ENCODE results near the gene COL25A1. TPM values are rescaled to one million over a fixed set of nuclear protein-coding genes. Genes with fewer than 3 reads are reported as not detected.

The COL25A1 gene
- total RNA-seq, 1 experiment from 2014 or later = not detected

GRCh38 chr4:108868606-108869227 is 433.7 kb downstream of the COL25A1 start:
- Histone ChIP-seq H3K27me3 (ENCODE audit: insufficient read depth, low read length) (peaks cover 41% of the 10 kb centered on the region), H3K4me3 (replicated peaks in 1 of 2; ENCODE audit: low read depth in 1 of 2, low read length in 2 of 2) (no peak overlapping the region), H3K79me2 (ENCODE audit: insufficient read depth, low read length) (no peaks in the 10 kb centered on the region), H3K4me2 (ENCODE audit: low read length) (no peak overlapping the region), H3K27ac (ENCODE audit: low read depth, low read length) (no peak overlapping the region), H3K36me3 (ENCODE audit: control insufficient read depth in 1 of 2, insufficient read depth in 2 of 2, low read length in 2 of 2) (no peaks in the 10 kb centered on the region), H4K20me1 (ENCODE audit: insufficient read depth) (no peaks in the 10 kb centered on the region), H3K9me2 (ENCODE audit: insufficient read depth) (no peaks in the 10 kb centered on the region), H3K4me1 (ENCODE audit: control insufficient read depth in 1 of 2, insufficient read depth in 2 of 2, low read length in 2 of 2) (no peaks in the 10 kb centered on the region), H3K9me3 (ENCODE audit: control insufficient read depth in 1 of 2, insufficient read depth in 1 of 2, low read depth in 1 of 2, low read length in 2 of 2) (no peaks in the 10 kb centered on the region), H3K9ac (ENCODE audit: low read length) (no peak overlapping the region), H2AFZ (ENCODE audit: low read depth, low read length, poor library complexity, severe bottlenecking) (no peak overlapping the region)
- CTCF ChIA-PET = no interaction called here
- no peak for DNase-seq (ENCODE audit: low read depth, low spot score)
- TF ChIP-seq ZFX (IDR thresholded peaks at IDR 0.05) (no peak), JUND (IDR thresholded peaks at IDR 0.05) (no peak), FOSL1 (IDR thresholded peaks at IDR 0.05; ENCODE audit: low read depth) (no peak), ELF1 (IDR thresholded peaks at IDR 0.05; ENCODE audit: borderline replicate concordance, low read depth) (no peak), ZNF274 (IDR thresholded peaks at IDR 0.05; ENCODE audit: low read depth, low read length) (no peak), EZH2 (IDR thresholded peaks at IDR 0.05) (no peak), SIN3A (IDR thresholded peaks at IDR 0.05; ENCODE audit: low read depth) (no peak)
- POLR2A ChIA-PET = no interaction called here
- no peak for ATAC-seq
- no TSS peak for BruUV-seq (replicated peaks)
- RAD21 ChIA-PET (ENCODE audit: low non-redundant PET in 1 of 2, low total read pairs in 2 of 2, uncharacterized antibody in 2 of 2, unreplicated experiment in 2 of 2) = no interaction called here
- intact Hi-C loops (cut with micrococcal nuclease) = no loop called here

- H3K9me2 ChIP-seq (ENCODE audit: insufficient read depth) = no peaks in the 10 kb centered on the region
- H3K27me3 ChIP-seq (ENCODE audit: insufficient read depth, low read length) = peaks cover 30% of the 10 kb centered on the region
- H3K79me2 ChIP-seq (ENCODE audit: insufficient read depth, low read length) = no peaks in the 10 kb centered on the region
- BruUV-seq (replicated peaks) = no TSS peak
- ChIA-PET POLR2A (no interaction called here), CTCF (no interaction called here), RAD21 (ENCODE audit: low non-redundant PET in 1 of 2, low total read pairs in 2 of 2, uncharacterized antibody in 2 of 2, unreplicated experiment in 2 of 2) (no interaction called here)
- TF ChIP-seq, protein P1, sequence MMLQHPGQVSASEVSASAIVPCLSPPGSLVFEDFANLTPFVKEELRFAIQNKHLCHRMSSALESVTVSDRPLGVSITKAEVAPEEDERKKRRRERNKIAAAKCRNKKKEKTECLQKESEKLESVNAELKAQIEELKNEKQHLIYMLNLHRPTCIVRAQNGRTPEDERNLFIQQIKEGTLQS (IDR thresholded peaks at IDR 0.05) = no peak
- TF ChIP-seq ZNF274 (IDR thresholded peaks at IDR 0.05; ENCODE audit: low read depth, low read length) (no peak), EGR1 (IDR thresholded peaks at IDR 0.05; ENCODE audit: low read depth) (no peak), CBX3 (IDR thresholded peaks at IDR 0.05; ENCODE audit: low read depth) (no peak), TCF7L2 (IDR thresholded peaks at IDR 0.05; ENCODE audit: borderline replicate concordance, extremely low read depth, insufficient read depth, insufficient read length) (no peak), JUND (IDR thresholded peaks at IDR 0.05) (no peak), SP1 (IDR thresholded peaks at IDR 0.05; ENCODE audit: low read depth) (no peak), RAD21 (IDR thresholded peaks at IDR 0.05; ENCODE audit: low read depth) (no peak), FOSL1 (IDR thresholded peaks at IDR 0.05; ENCODE audit: low read depth) (no peak), POLR2A (IDR thresholded peaks at IDR 0.05; ENCODE audit: borderline replicate concordance, extremely low read depth, insufficient read depth, insufficient read length) (no peak), ELF1 (IDR thresholded peaks at IDR 0.05; ENCODE audit: borderline replicate concordance, low read depth) (no peak), CEBPB (IDR thresholded peaks at IDR 0.05; ENCODE audit: low read depth) (no peak), CTCF (IDR thresholded peaks at IDR 0.05 in 2 of 3, conservative IDR thresholded peaks at IDR 0.05 in 1 of 3; ENCODE audit: borderline replicate concordance in 1 of 3, insufficient read depth in 1 of 3, low read depth in 2 of 3, low read length in 2 of 3) (no peak), MAX (IDR thresholded peaks at IDR 0.05) (no peak), SIN3A (IDR thresholded peaks at IDR 0.05; ENCODE audit: low read depth) (no peak)
- TF ChIP-seq, protein P2, sequence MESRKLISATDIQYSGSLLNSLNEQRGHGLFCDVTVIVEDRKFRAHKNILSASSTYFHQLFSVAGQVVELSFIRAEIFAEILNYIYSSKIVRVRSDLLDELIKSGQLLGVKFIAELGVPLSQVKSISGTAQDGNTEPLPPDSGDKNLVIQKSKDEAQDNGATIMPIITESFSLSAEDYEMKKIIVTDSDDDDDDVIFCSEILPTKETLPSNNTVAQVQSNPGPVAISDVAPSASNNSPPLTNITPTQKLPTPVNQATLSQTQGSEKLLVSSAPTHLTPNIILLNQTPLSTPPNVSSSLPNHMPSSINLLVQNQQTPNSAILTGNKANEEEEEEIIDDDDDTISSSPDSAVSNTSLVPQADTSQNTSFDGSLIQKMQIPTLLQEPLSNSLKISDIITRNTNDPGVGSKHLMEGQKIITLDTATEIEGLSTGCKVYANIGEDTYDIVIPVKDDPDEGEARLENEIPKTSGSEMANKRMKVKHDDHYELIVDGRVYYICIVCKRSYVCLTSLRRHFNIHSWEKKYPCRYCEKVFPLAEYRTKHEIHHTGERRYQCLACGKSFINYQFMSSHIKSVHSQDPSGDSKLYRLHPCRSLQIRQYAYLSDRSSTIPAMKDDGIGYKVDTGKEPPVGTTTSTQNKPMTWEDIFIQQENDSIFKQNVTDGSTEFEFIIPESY (IDR thresholded peaks at IDR 0.05; ENCODE audit: extremely low read depth, insufficient replicate concordance, low read length) = no peak
- H3K9ac ChIP-seq (ENCODE audit: low read length) = no peak overlapping the region
- no peaks in the 10 kb centered on the region for H3K36me3 ChIP-seq (ENCODE audit: control insufficient read depth in 1 of 2, insufficient read depth in 2 of 2, low read length in 2 of 2)
- ATAC-seq (no peak), DNase-seq (ENCODE audit: low read depth, low spot score) (no peak)
- H3K4me1 ChIP-seq (ENCODE audit: control insufficient read depth in 1 of 2, insufficient read depth in 2 of 2, low read length in 2 of 2) = no peaks in the 10 kb centered on the region
- no peaks in the 10 kb centered on the region for H4K20me1 ChIP-seq (ENCODE audit: insufficient read depth)
- H3K9me3 ChIP-seq (ENCODE audit: control insufficient read depth in 1 of 2, insufficient read depth in 1 of 2, low read depth in 1 of 2, low read length in 2 of 2) = no peaks in the 10 kb centered on the region
- no peak overlapping the region for H3K4me2 ChIP-seq (ENCODE audit: low read length)
- intact Hi-C loops (cut with micrococcal nuclease) = no loop called here
- no peak overlapping the region for H2AFZ ChIP-seq (ENCODE audit: low read depth, low read length, poor library complexity, severe bottlenecking)
- no peak overlapping the region for H3K27ac ChIP-seq (ENCODE audit: low read depth, low read length)
- H3K4me3 ChIP-seq (replicated peaks in 1 of 2; ENCODE audit: low read depth in 1 of 2, low read length in 2 of 2) = no peak overlapping the region
These were observed 435.0 kb downstream of the COL25A1 start for GRCh38 chr4:108867476-108867875.
